Keratinocyte (primary cell): Measurements from ENCODE around the gene KCNIP3. TPM values are rescaled to one million over a fixed set of nuclear protein-coding genes. Genes with fewer than 3 reads are reported as not detected.
"Not testable (repeated sequence)": the region's sequence is repeated elsewhere in the genome, so short reads cannot be mapped to it uniquely, and the experiment has no call there.

ENCODE experiments used
- DNase-seq: peaks from one replicate; pipeline ENCODE4 v3.0.0-alpha.2; 2011; ENCODE audit warnings: low read depth, missing footprints, low spot score
- FAIRE-seq: peaks from 2 replicates; lab custom pipeline; 2011; peaks lifted over from hg19 to GRCh38; lab: Jason Lieb, UNC
- H2AFZ ChIP-seq: 2 replicates; pipeline ENCODE4 v1.6.0; 2012; ENCODE audit warnings: low read length, control low read depth, inconsistent platforms; ENCODE audit not compliant: control insufficient read depth
- H3K27ac ChIP-seq: 2 replicates; pipeline ENCODE4 v1.5.1; 2011; ENCODE audit warnings: low read length; ENCODE audit not compliant: control insufficient read depth, insufficient read depth
- H3K27me3 ChIP-seq: 3 replicates; pipeline ENCODE4 v1.6.0; 2011; ENCODE audit warnings: low read length; ENCODE audit not compliant: control insufficient read depth, insufficient read depth; ENCODE audit errors: extremely low read depth
- H3K36me3 ChIP-seq, 2 experiments: 2 replicates in 1 of 2; 3 replicates in 1 of 2; pipeline ENCODE4 v1.5.1; 2011; ENCODE audit warnings: low read length in 2 of 2, mild to moderate bottlenecking in 1 of 2; ENCODE audit not compliant: control insufficient read depth in 2 of 2, insufficient read depth in 2 of 2; ENCODE audit errors: extremely low read depth in 1 of 2
- H3K4me1 ChIP-seq: 3 replicates; pipeline ENCODE4 v1.5.1; 2011; ENCODE audit warnings: low read length; ENCODE audit not compliant: control insufficient read depth, insufficient read depth; ENCODE audit errors: extremely low read depth
- H3K4me2 ChIP-seq: 3 replicates; pipeline ENCODE4 v1.6.0; 2011; ENCODE audit warnings: low read depth, low read length; ENCODE audit not compliant: control insufficient read depth, insufficient read depth; ENCODE audit errors: extremely low read depth
- H3K4me3 ChIP-seq, 3 experiments: fragments of 200-600 bp in 1 of 3; sonication (generic) in 1 of 3; 2 replicates in 2 of 3; 3 replicates in 1 of 3; pipeline ENCODE4 v1.5.1; 2011 to 2016; ENCODE audit warnings: low read length in 3 of 3, mild to moderate bottlenecking in 3 of 3, control low read depth in 2 of 3, inconsistent platforms in 1 of 3, low read depth in 1 of 3, mixed read lengths in 1 of 3, mixed run types in 1 of 3, moderate library complexity in 1 of 3; ENCODE audit not compliant: control insufficient read depth in 2 of 3, insufficient read depth in 2 of 3; ENCODE audit errors: extremely low read depth in 1 of 3
- H3K79me2 ChIP-seq: 2 replicates; pipeline ENCODE4 v1.6.0; 2012; ENCODE audit warnings: low read length; ENCODE audit not compliant: control insufficient read depth, insufficient read depth
- H3K9ac ChIP-seq: 3 replicates; pipeline ENCODE4 v1.6.0; 2011; ENCODE audit warnings: low read length; ENCODE audit not compliant: control insufficient read depth, insufficient read depth; ENCODE audit errors: extremely low read depth
- H3K9me1 ChIP-seq: 3 replicates; pipeline ENCODE4 v1.6.0; 2011; ENCODE audit warnings: low read length; ENCODE audit not compliant: control insufficient read depth, insufficient read depth; ENCODE audit errors: extremely low read depth
- H3K9me3 ChIP-seq: 2 replicates; pipeline ENCODE4 v1.5.1; 2012; ENCODE audit warnings: low read depth, low read length; ENCODE audit not compliant: control insufficient read depth
- H4K20me1 ChIP-seq: 3 replicates; pipeline ENCODE4 v1.6.0; 2011; ENCODE audit warnings: low read length; ENCODE audit not compliant: control insufficient read depth, insufficient read depth; ENCODE audit errors: extremely low read depth
- CTCF ChIP-seq, 3 experiments: IDR thresholded peaks in 1 of 3; conservative IDR thresholded peaks in 1 of 3; optimal IDR thresholded peaks in 1 of 3; 2 replicates in 2 of 3; 3 replicates in 1 of 3; pipeline versions ENCODE3 to v1.5.1; 2011; ENCODE audit warnings: low read length in 3 of 3, mild to moderate bottlenecking in 3 of 3, moderate library complexity in 2 of 3, control low read depth in 1 of 3, inconsistent platforms in 1 of 3; ENCODE audit not compliant: insufficient read depth in 2 of 3; ENCODE audit errors: extremely low read depth in 1 of 3
- EZH2 ChIP-seq: IDR thresholded peaks from one replicate; pipeline ENCODE4 v1.6.1; 2012; ENCODE audit warnings: inconsistent platforms, mild to moderate bottlenecking, low read length, moderate library complexity
- dilution Hi-C: fragments of 300-500 bp; cut with MboI; formaldehyde crosslinking; loops from one replicate; pipeline ENCODE4 v1.7.0; 2020; ENCODE audit warnings: low sequenced_read_pairs; ENCODE audit not compliant: extremely low pct_ligation_motif_present
- polyA plus RNA-seq, 5 experiments: library from polyadenylated mRNA; depleted of rRNA in 3 of 5; stranded (reverse) in 3 of 5; stranded (forward) in 1 of 5; unstranded in 1 of 5; fragments of >200 nt; gene quantifications; 1 replicate in 1 of 5; 2 replicates in 3 of 5; 3 replicates in 1 of 5; pipeline versions ENCODE4 v1.2.1 to v1.2.3, GENCODE V29; 2011 to 2012; ENCODE audit warnings: missing spikeins in 2 of 5, low read depth in 1 of 5, low replicate concordance in 1 of 5

The KCNIP3 gene
- polyA plus RNA-seq, 1 donor (not counting 4 experiments of a cell fraction or from before 2014, with no cell fraction given), result 0.66 TPM

DNA sequence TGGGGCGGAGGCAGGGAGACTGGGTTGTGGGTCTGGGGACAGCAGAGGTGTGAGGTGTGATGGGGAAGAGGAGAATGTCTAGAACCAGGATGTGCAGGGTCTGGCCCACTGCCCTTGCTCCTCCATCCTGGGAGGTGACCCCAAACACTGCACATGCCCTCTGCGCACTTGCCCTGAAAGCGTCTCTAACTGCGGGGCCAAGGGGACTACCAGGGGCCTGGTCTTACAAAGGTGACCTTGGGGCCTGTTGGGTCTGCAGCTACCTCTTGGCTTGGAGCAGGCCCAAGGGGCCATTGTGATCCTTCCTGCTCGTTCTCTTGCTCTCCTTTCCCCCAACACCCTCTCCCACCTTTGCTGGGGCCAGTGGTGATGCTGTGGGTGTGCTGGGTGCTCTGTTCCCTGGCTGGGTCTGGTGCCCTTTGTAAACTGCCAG is 57.3 kb downstream of the KCNIP3 start:
- Histone ChIP-seq H3K27me3 (peaks cover 14% of the 10 kb centered on the region), H3K79me2 (no peaks in the 10 kb centered on the region), H3K4me3 (no peak overlapping the region), H3K9me1 (no peaks in the 10 kb centered on the region), H3K4me1 (no peaks in the 10 kb centered on the region), H3K9ac (no peak overlapping the region), H3K9me3 (no peaks in the 10 kb centered on the region), H3K36me3 (no peaks in the 10 kb centered on the region), H4K20me1 (no peaks in the 10 kb centered on the region), H2AFZ (no peak overlapping the region), H3K4me2 (no peak overlapping the region), H3K27ac (no peak overlapping the region)
- DNase-seq (no peak), FAIRE-seq (no peak)
- TF ChIP-seq CTCF (optimal IDR thresholded peaks at IDR 0.05 in 1 of 3, IDR thresholded peaks at IDR 0.05 in 1 of 3, conservative IDR thresholded peaks at IDR 0.05 in 1 of 3; ENCODE audit: extremely low read depth in 1 of 3, insufficient read depth in 2 of 3, low read length in 3 of 3), result no peak
- TF ChIP-seq EZH2, result no peak
- dilution Hi-C loops, result no loop called here

DNA sequence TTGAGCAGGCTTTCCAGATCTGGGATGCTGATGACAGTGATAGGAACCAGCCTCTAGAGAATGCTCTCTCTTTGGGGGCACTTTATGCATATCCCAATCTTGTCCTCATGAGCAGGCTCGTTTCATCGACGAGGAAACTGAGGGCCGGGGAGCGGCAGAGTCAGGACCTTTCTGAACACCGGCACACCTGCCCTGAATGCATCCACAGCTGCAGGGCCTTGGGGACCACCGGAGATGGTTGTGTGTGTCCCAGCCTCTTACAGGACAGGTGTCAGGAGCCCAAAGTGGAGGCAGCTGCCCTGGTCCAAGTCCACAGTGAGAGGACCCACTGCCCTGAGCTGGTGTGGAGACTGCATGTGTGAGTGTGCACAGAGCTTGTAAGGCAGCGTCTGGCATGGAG is 57.8 kb downstream of the KCNIP3 start:
- Histone ChIP-seq H3K27ac (no peak overlapping the region), H3K9ac (no peak overlapping the region), H3K4me3 (no peak overlapping the region), H3K9me1 (no peaks in the 10 kb centered on the region), H3K9me3 (no peaks in the 10 kb centered on the region), H3K36me3 (no peaks in the 10 kb centered on the region), H3K79me2 (no peaks in the 10 kb centered on the region), H3K27me3 (peaks cover 9% of the 10 kb centered on the region), H3K4me1 (no peaks in the 10 kb centered on the region), H2AFZ (no peak overlapping the region), H3K4me2 (no peak overlapping the region), H4K20me1 (no peaks in the 10 kb centered on the region)
- dilution Hi-C loops, result no loop called here
- DNase-seq (no peak), FAIRE-seq (no peak)
- TF ChIP-seq CTCF (optimal IDR thresholded peaks at IDR 0.05 in 1 of 3, IDR thresholded peaks at IDR 0.05 in 1 of 3, conservative IDR thresholded peaks at IDR 0.05 in 1 of 3; ENCODE audit: extremely low read depth in 1 of 3, insufficient read depth in 2 of 3, low read length in 3 of 3) (no peak), EZH2 (no peak)

DNA sequence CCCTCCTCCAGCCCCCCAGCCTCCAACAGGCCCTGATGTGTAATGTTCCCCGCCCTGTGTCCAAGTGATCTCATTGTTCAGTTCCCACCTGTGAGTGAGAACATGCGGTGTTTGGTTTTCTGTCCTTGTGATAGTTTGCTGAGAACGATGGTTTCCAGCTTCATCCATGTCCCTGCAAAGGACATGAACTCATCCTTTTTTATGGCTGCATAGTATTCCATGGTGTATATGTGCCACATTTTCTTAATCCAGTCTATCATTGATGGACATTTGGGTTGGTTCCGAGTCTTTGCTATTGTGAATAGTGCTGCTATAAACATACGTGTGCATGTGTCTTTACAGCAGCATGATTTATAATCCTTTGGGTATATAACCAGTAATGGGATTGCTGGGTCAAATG is 58.3 kb downstream of the KCNIP3 start:
- H3K36me3 ChIP-seq, H3K4me1 ChIP-seq, FAIRE-seq, H3K27me3 ChIP-seq, H2AFZ ChIP-seq, H3K27ac ChIP-seq, H3K4me3 ChIP-seq, H3K9me1 ChIP-seq, H4K20me1 ChIP-seq, H3K79me2 ChIP-seq, DNase-seq, H3K9ac ChIP-seq, H3K4me2 ChIP-seq, dilution Hi-C loops, H3K9me3 ChIP-seq: not testable (repeated sequence)
